AML-193 (cell line): ENCODE measurements around the gene XPO4.
"Not testable (repeated sequence)": the region's sequence is repeated elsewhere in the genome, so short reads cannot be mapped to it uniquely, and the experiment has no call there.

Experiments used
- DNase-seq, 2 experiments: peaks; one replicate each; lab custom pipeline; 2025; lab: John Stamatoyannopoulos, UW

The XPO4 gene

GRCh38 chr13:20902438-20903163, at the start of gene XPO4:
Gene XPO4 (minus strand): TSS chr13:20902746. CDS start chr13:20902738, 8 bp downstream.
- peak; percentile 78 to 84 for DNase-seq

DNA sequence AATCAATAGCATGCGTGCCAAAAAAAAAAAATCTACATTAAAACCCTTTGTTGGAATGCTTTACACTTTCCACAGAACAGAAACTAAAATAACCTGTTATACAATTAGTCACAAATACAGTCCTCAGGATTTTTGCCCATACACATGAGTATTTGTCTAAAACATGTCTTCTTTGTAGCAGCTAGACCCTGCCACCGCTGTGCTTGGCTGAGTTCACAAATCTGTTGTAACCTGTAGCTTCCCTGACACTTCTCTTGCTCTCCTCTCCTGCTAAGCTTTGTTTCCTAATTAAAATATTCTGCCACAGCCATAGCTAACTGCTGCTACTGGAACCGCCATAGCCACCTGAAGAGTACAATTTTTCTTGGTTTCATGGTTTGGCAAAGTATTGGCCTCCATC, 45.5 kb upstream of the XPO4 start:
- DNase-seq: not testable (repeated sequence)

DNA sequence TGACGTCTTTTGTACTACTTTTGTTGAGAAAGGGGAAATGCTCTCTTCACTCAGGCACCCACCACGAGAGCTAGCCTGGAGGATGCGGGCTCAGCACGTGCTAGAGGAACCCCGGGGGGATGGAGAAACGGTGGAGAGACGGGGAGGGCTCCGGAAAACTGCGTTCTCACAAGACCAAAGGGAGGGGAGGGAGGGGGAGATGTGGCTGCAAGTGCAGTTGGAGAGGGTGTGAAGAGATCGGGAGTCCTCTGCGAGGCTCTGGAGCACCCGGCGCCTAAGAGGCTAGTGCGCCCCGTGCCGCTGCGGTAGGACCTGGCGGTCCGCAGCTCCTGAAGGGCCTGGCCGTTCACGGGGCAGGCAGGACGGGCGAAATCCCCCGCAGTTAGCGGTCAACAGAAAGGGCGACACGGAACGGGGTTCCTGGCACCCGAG, 43.4 kb upstream of the XPO4 start:
- DNase-seq: peak; percentile 62 to 65

- no peak for DNase-seq
These were observed 40.5 kb upstream of the XPO4 start for GRCh38 chr13:20942938-20943559.

GRCh38 chr13:20940511-20940910, 38.0 kb upstream of the XPO4 start:
- DNase-seq: not testable (repeated sequence)

- DNase-seq: no peak
These were observed 37.5 kb upstream of the XPO4 start for GRCh38 chr13:20940083-20940482.

DNA sequence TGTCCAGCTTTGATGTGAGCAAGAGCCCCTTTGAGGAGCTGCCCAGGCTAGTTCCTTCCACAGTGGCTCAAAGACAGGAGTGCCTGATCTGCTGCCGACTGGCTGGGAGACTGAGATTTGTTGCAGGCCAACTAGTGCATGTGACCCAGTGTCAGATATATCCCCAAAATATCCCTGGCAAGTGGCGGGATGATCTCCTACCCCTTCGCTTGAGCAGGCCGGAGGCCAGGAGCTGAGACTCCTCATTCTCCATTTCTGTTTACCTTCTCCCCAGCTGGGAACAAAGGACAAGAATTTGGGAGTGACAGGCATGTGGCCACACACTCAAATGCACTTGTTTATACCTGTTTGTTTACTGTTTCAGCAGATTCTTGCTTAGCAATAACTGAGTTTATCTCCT, 37.1 kb upstream of the XPO4 start:
- no peak for DNase-seq

DNA sequence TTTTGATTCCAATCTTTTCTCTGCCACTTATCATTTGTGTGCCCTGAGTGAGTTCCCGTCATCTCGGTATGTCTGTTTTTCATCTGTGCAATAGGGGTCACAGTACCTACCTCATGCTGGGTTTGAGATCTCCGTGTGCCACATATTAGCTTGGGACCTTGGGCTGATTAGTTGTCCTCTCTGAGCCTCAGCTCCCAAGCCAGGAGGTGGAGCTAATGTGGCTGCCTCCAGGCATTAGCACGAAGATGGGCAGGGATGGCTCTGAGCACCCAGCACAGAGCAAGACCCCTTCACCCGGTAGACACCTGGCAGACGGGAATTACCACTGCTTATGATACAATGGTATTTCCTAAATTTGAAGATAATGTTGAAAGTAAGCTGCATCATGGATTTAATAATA, 35.8 kb upstream of the XPO4 start:
- DNase-seq: no peak

DNA sequence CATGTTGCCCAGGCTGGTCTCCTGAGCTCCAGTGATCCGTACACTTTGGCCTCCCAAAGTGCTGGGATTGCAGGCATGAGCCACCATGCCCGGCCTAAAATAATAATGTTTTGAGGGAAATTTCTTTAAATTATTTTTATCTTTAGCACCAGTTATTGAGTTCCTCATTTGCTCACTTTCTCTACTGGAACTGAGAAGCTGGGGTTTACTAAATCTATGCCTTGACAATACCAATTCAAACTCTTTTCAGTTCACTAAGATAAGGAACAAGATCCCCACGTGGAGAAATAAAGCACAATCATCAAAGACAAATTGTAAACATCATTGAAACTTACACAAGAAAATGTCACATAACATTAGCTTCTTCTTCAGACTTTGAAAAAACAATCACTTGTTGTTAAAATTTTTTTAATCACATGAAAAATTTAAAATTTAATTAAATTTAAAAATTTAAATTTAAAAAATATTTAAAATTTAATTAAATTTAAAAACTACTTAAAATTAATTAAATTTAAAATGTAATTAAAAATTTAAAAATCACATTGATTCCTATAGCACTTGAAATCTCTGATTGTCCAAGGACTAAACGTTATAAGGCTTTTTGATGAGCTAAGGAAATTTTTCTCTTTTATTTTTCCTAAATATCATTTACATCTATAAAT, 25.2 kb upstream of the XPO4 start:
- no peak for DNase-seq

DNA sequence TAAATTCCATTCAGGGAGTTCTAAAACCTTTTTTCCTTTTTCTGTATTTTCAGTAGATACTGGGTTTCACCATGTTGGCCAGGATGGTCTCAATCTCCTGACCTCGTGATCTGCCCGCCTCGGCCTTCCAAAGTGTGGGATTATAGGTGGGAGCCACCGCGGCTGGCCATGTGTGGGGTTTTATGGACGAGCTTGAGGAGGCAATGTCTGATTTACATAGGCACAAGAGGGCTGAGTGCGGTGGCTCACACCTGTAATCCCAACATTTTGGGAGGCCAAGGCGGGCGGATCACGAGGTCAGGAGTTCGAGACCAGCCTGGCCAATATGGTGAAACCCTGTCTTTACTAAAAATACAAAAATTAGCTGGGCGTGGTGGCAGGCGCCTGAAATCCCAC, 22.8 kb upstream of the XPO4 start:
- DNase-seq: not testable (repeated sequence)

DNA sequence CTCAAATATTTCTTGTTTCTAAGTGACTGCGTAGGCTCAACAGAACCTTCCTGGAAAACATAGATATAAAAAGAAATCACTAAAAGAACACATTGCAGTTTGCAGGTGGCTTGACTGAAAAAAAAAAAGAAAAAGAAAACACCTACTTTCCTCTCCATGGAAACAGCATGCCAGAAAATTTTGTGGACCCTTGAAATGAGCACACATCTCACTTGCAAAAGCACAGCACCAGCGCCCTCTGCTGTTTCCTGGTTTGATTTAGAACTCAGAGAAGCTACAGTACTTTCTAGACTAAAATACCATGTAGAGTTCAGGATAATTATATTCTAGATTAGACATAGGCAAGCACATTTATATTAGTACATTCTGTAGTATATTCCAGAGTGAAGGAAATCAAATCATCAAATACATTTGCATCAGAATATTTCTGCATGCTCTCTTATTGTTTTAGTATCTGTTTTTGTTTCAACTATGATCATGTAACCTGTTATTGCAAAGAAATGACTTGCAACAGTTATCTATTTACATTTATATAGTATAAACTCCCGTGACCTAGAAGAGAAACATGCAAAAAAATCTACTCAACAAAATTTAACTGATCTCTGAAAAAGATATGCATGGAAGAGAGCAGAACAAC, 22.3 kb upstream of the XPO4 start:
- peak; percentile 77 to 85 for DNase-seq

GRCh38 chr13:20923272-20923671, 20.7 kb upstream of the XPO4 start:
- DNase-seq: no peak

GRCh38 chr13:20921572-20921971, 19.0 kb upstream of the XPO4 start:
- DNase-seq: no peak

DNA sequence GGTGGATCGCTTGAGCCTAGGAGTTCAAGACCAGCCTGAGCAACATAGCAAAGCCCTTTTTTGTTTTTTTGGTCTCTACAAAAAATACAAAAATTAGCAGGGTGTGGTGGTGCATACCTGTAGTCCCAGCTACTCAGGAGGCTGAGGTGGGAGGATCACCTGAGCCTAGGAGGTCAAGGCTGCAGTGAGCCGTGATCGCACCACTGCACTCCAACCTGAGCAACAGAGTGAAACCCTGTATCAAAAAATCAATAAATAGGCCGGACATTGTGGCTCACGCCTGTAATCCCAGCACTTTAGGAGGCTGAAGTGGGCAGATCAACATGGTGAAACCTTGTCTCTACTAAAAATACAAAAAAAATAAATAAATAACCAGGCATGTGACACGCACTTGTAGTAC, 13.1 kb upstream of the XPO4 start:
- not testable (repeated sequence) for DNase-seq

GRCh38 chr13:20911037-20911436, 8.5 kb upstream of the XPO4 start:
- DNase-seq: no peak

DNA sequence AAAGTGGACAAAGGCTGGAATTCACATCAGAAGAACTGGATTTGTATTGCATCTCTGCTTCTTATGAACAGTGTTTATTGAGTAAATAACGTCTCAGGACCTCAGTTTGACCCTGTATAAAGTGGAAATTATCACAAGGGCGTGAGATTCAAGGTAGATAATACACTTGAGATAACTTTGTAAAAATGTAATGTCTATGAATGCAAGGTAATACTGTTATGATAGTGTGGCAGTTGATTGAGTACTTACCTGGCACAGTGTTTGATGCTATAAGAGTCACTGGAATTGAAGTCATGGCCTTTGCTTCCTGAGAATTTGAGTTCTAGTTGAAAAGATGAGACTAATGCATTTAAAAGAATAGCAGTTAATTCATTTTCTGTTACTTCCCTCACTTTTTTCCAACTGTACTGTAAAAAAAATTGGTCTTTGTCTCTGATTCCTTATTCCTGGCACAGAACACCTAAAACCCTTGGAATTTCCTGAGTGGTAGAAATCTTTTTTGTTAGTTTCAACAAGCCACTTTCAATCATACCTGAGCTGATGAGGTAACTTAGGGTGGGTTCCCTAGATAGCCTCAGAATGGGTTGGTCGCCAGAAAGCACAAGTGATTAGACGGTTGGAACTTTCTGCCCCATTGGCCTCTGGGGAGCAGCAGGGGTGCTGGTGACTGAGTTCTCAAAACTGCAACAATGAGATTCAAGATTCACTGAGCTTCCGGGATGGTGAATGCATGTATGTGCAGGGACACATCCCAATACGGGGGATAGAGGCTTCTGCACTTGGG, 6.4 kb upstream of the XPO4 start:
- DNase-seq: no peak

DNA sequence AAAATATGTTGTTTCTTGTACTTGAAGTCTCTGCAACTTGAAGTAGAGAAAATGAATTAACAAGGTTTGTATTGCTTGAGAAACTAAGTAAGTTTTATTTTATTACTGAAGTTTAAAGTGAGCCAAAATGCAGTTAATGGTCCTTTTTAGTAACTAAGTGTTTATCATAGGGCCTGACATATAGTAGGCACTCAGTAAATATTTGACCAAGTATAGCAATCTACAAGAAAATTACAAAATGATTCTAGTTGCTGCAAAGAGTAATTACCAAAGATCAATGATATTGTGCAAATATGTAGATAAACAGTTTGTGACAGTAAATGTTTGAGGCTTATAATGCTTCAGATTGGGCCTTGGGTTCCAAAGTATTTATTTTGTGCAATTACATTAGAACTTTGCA, 2.4 kb upstream of the XPO4 start:
- DNase-seq: no peak

DNA sequence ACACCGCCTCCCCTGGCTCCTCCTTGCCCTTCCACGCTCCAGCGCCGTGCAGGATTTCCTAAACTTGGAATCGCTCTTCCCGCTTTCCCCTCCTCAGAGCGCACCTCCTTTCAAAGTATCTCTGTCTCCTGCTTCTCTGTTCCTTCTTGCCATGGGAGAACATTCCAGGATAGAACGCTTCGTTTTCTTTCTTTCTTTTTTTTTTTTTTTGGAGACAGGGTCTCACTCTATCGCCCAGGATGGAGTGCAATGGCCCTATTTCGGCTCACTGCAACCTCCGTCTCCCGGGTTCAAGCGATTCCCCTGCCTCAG, 574 bp upstream of the XPO4 start:
- no peak for DNase-seq

GRCh38 chr13:20901668-20902437, 693 bp downstream of the XPO4 start:
- peak; percentile 61 to 72 for DNase-seq

DNA sequence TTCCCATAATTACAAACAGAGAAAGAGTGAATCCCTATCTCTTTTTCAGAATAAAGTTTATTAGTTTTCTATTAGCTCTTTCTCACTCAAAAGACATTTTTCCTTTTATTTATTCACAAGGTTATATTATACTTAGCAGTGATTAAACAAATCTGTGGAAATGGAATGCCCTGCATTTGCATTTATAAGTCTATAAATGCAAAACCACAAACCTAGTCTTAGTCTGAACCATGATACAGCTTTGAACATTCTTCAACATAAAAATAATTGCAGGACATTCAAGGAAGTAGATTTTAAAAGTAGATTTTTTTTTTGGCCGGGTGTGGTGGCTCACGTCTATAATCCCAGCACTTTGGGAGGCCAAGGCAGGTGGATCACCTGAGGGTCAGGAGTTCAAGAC, 8.3 kb downstream of the XPO4 start:
- no peak for DNase-seq

DNA sequence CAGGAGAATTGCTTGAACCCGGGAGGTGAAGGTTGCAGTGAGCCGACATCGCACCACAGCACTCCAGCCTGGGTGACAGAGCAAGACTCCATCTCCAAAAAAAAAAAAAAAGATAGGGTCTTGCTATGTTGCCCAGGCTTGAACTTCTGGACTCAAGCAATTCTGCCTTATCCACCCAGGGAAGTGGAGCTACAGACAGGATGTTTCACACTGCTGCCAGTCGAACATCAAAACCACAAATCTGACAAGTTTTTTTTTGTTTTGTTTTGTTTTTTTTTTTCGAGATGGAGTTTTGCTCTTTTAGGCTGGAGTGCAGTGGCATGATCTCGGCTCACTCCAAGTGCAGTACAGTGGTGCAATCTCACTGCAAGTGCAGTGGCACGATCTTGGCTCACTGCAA, 10.8 kb downstream of the XPO4 start:
- no peak for DNase-seq
